ENCODE data around the gene SLC25A25.

The SLC25A25 gene

GRCh38 chr9:128096616-128097536, 28.8 kb downstream of the SLC25A25 start:
- no peak for DNase-seq (ENCODE audit: low spot score)

GRCh38 chr9:128097543-128098296, 29.7 kb downstream of the SLC25A25 start:
- DNase-seq (ENCODE audit: low spot score), result no peak

DNA sequence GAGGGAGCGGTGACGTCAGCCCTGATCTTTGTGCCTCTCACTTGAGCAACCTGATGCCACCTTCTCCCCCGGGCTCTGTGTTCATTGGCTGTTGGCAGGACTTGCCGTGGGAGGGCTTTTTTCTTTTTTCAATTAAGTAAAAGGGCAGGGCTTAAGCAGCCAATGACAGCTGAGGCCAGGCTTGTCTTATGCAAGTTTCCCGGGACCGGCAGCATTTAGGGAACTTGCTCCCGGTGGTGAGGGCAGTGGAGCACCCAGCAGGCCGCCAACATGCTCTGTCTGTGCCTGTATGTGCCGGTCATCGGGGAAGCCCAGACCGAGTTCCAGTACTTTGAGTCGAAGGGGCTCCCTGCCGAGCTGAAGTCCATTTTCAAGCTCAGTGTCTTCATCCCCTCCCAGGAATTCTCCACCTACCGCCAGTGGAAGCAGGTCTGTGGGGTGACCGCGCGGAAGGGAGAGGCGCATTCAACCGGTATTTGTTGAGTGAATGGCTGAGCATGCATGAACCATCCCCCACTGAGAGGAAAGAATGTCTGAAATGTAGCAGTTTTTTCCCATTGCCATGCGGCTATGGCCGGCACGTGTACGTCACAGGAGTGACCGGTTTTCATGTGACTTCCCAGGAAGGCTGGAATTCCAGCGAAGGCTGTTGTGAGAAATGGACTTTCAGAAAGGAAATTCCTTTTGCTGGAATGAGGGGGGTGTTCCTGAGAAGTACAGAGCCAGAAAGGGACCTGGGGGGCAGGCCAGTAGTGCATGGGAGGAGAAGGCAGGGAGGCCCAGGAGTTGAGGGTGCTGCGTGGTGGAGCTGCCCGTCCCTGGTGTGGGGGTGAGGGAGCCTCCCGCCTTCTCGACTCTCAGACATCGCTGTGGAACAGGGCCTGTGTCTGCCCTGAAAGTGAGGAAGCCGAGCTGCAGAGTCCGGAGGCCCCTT, 30.5 kb downstream of the SLC25A25 start:
- DNase-seq (ENCODE audit: low spot score), result peak; percentile 89

GRCh38 chr9:128099231-128099931, 31.3 kb downstream of the SLC25A25 start:
- DNase-seq (ENCODE audit: low spot score), result peak; percentile 26

DNA sequence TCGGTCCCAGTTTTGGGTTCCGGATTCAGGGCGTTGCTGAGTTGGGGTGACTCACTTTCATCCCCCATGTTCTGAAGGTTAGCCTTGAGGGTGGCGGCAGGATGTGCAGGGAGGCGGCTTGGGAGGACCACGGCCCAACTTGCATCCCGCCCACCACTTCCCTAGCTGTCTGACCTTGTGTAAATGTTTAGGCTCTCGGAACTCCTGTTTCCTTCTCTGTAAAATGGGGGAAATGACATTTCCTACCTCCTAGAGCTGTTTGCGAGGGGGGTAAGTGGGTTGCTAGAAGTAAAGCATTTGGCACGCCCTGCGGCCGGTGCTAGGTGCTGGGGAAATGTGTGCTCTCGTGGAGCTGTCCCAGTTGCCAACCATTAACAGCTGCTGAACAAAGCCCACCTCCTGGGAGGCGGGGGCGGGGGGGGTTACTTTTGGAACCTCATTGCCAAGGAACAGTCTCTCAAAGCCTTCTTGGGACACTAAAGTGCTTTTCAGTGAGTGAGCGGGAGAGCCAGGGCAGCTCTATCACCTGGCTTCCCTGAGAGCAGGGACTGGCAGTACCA, 32.0 kb downstream of the SLC25A25 start:
- DNase-seq (ENCODE audit: low spot score), result no peak

DNA sequence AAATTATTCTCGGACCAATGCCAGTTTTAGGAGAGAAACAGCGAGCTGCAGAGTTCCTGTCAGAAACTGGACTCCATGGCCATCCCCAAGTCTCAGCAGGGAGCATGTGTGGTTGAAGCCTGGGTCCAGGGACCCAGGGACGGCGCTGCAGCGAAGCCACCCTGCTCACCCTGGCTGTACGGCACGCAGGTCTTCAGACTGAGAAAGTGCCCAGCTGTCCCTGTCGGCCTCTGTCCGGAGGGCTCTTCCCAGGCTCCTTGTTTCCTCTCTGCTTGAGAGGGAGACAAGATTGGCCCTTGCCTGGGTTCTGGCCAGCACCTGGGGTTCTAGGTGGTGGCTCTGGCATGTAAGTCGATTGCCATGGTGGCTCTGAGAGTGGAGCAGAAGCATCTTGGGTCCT, 32.5 kb downstream of the SLC25A25 start:
- no peak for DNase-seq (ENCODE audit: low spot score)

GRCh38 chr9:128101231-128101661, 33.2 kb downstream of the SLC25A25 start:
- no peak for DNase-seq (ENCODE audit: low spot score)

- DNase-seq (ENCODE audit: low spot score), result no peak
Observed at GRCh38 chr9:128101690-128102089, 33.7 kb downstream of the SLC25A25 start.

DNA sequence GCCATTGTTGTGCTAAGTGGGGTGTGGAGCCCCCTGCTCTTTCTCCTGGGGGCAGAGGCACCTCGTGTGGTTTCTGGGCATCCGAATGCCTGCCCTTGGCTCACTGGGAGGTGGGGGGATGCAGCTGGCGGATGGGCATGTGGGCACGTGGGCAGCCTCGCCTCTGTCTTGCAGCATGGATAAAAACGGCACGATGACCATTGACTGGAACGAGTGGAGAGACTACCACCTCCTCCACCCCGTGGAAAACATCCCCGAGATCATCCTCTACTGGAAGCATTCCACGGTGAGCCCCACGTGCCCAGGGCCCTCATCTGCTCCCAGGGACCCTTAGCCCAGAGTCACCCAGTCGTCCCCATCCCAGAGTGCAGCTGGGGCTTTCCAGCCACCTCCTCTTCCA, 34.2 kb downstream of the SLC25A25 start:
- no peak for DNase-seq (ENCODE audit: low spot score)

DNA sequence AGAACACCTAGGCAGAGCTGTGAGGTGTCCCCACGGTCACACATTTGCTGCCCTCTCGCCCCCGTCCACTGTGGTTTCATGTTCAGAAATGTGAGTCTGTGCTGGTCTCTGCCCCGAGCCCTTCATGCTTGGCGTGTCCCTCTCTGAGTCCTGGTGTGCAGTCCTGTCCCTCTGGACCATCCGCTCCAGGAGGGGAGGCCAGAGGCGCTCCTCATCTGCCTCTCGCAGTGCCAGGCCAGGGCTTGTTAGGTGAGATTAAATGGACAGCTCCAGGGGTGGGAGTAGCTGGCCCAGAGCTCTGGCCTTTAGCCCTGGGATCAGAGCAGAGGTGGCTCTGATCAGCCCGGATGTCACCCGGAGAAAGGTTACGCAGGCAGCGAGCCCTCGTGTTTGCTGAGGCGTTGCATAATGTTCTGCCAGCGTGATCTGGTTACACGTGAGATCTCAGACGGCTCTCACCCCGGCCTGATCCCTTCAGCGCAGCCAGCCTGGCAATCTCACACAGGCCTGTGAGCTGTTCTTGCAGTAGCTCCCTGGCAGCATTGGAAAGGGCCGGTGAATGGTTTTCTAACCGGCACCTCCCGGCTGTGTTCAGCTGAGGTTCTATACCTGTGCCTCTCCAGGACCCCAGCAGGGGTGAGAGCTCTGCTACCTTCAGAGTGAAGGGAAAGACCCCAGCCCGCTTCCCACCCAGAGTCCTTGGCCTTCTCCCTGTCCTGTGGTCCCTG, 35.0 kb downstream of the SLC25A25 start:
- no peak for DNase-seq (ENCODE audit: low spot score)

DNA sequence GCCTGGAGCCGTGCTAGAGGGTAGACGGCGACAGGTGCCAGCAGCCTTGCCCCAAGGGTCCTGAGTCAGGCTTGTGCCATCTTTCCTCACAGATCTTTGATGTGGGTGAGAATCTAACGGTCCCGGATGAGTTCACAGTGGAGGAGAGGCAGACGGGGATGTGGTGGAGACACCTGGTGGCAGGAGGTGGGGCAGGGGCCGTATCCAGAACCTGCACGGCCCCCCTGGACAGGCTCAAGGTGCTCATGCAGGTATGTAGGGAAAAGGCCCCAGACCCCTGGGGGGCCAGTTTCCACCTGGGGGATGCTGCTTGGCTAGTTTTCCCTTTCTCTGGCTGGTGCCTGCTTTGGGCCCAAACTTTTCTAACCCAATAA, 35.5 kb downstream of the SLC25A25 start:
- DNase-seq (ENCODE audit: low spot score), result no peak

GRCh38 chr9:128104171-128104618, 36.2 kb downstream of the SLC25A25 start:
- no peak for DNase-seq (ENCODE audit: low spot score)

DNA sequence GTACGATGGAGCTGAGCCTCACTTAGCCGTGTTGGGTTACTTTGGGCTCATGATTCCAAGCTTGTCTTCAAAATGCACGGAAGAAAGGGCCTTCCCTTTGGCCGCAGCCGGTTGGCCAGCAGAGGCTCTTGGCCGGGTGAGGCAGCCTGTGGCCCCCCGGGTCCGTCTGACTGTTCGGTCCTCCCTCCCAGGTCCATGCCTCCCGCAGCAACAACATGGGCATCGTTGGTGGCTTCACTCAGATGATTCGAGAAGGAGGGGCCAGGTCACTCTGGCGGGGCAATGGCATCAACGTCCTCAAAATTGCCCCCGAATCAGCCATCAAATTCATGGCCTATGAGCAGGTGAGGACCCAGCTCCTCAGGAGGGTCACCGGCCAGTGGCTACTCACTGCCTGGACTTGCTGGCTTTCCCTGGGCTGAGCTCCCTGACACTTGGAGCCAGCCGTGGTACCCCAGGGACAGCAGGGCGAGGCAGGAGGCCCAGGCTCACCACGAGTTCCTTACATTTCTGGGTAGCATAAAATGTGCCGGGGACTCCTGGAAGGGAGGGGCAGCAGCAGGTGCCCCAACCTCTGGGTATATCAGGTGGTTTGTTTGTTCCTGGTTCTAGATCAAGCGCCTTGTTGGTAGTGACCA, 37.6 kb downstream of the SLC25A25 start:
- DNase-seq (ENCODE audit: low spot score), result no peak

DNA sequence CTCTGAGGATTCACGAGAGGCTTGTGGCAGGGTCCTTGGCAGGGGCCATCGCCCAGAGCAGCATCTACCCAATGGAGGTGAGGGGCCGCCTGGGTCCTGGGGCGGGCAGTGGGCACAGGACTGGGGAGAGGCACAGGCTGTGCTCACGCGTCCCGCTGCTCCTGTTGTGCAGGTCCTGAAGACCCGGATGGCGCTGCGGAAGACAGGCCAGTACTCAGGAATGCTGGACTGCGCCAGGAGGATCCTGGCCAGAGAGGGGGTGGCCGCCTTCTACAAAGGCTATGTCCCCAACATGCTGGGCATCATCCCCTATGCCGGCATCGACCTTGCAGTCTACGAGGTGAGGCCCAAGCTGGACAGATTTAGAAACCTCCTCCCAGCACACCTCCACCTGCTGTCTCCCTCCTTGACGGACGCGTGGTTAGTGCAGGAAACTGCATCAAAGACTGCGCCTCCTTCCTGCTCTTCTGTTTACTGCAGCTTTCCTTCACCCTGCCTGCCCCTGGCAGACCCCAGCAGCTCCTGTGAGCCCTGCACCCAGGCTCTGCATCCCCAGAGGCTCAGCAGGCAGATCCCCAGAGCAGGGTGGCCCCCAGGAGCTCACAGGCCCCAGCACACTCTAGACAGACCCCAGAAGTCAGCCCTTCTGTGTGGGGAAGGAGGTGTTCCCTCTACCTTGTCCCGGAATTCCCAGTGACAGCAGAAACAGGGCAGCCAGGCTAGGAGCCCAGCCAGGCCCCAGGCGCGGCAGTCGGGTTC, 38.3 kb downstream of the SLC25A25 start:
- DNase-seq (ENCODE audit: low spot score), result no peak

DNA sequence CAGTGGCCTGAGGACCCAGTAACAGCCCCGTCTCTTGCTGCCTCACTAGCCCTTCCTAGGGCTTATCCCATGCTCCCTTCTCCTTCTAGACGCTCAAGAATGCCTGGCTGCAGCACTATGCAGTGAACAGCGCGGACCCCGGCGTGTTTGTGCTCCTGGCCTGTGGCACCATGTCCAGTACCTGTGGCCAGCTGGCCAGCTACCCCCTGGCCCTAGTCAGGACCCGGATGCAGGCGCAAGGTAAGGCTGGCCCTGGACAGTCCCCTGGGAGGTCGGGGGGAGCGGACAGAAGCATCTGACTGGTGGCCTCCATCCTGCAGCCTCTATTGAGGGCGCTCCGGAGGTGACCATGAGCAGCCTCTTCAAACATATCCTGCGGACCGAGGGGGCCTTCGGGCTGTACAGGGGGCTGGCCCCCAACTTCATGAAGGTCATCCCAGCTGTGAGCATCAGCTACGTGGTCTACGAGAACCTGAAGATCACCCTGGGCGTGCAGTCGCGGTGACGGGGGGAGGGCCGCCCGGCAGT, 39.0 kb downstream of the SLC25A25 start:
- DNase-seq (ENCODE audit: low spot score), result no peak

- no peak for DNase-seq (ENCODE audit: low spot score)
Observed at GRCh38 chr9:128107468-128108268, 39.6 kb downstream of the SLC25A25 start.

DNA sequence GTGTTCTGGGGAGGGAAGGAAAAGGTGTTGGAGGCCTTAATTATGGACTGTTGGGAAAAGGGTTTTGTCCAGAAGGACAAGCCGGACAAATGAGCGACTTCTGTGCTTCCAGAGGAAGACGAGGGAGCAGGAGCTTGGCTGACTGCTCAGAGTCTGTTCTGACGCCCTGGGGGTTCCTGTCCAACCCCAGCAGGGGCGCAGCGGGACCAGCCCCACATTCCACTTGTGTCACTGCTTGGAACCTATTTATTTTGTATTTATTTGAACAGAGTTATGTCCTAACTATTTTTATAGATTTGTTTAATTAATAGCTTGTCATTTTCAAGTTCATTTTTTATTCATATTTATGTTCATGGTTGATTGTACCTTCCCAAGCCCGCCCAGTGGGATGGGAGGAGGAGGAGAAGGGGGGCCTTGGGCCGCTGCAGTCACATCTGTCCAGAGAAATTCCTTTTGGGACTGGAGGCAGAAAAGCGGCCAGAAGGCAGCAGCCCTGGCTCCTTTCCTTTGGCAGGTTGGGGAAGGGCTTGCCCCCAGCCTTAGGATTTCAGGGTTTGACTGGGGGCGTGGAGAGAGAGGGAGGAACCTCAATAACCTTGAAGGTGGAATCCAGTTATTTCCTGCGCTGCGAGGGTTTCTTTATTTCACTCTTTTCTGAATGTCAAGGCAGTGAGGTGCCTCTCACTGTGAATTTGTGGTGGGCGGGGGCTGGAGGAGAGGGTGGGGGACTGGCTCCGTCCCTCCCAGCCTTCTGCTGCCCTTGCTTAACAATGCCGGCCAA, 40.4 kb downstream of the SLC25A25 start:
- DNase-seq (ENCODE audit: low spot score), result no peak
